ENCODE data around the gene NAA35. TPM values are rescaled to one million over a fixed set of nuclear protein-coding genes. Genes with fewer than 3 reads are reported as not detected.

The NAA35 gene
- total and polyA plus RNA-seq, 9 of the 15 experiments (the other 6 are each of a cell fraction or from before 2014, with no cell fraction given): 17.7 to 43.9 (median 29.0) TPM

GRCh38 chr9:86035827-86036440, 95.0 kb downstream of the NAA35 start:
- 18% methylated on average over 12 of the region's 15 CpGs for WGBS (ENCODE audit: insufficient coverage, low coverage, missing lambda C conversion rate)
- no peak overlapping the region for H3K9ac ChIP-seq (ENCODE audit: insufficient read depth in 1 of 2, low read depth in 2 of 2, low read length in 2 of 2)
- BruUV-seq (replicated peaks): no TSS peak
- no peaks in the 10 kb centered on the region for H3K9me3 ChIP-seq (replicated peaks; ENCODE audit: control insufficient read depth, insufficient read depth, low read depth, low read length)
- no peaks in the 10 kb centered on the region for H3K9me1 ChIP-seq (ENCODE audit: control insufficient read depth, insufficient read depth, low read length)
- no peak for DNase-seq (ENCODE audit: extremely low read depth in 1 of 4, low spot score in 3 of 4)
- no peaks in the 10 kb centered on the region for H3K36me3 ChIP-seq (ENCODE audit: control insufficient read depth, insufficient read depth, low read length)
- TF ChIP-seq E2F6 (IDR thresholded peaks at IDR 0.05; ENCODE audit: borderline replicate concordance in 1 of 2, extremely low read depth in 1 of 2, insufficient read depth in 1 of 2, insufficient read length in 1 of 2, low read depth in 1 of 2, low read length in 1 of 2, poor library complexity in 1 of 2, severe bottlenecking in 1 of 2): no peak
- TF ChIP-seq MEIS2 (IDR thresholded peaks at IDR 0.05; ENCODE audit: partially characterized antibody): no peak
- no peak for TF ChIP-seq KDM4B (IDR thresholded peaks at IDR 0.05; ENCODE audit: borderline replicate concordance in 2 of 2, low read depth in 1 of 2)
- no peak for TF ChIP-seq ZNF644 (tag; IDR thresholded peaks at IDR 0.05; ENCODE audit: low read depth)
- no peak for TF ChIP-seq TGIF2 (CRISPR knock-in tag; IDR thresholded peaks at IDR 0.05)
- TF ChIP-seq SPI1 (IDR thresholded peaks at IDR 0.05; ENCODE audit: borderline replicate concordance, low read depth, low read length): no peak
- intact Hi-C loops (cut with micrococcal nuclease) (no loop called here), in situ Hi-C loops (cut with MboI) (no loop called here)
- ChIA-PET CTCF (ENCODE audit: low intra/inter-chr PET ratio) (no interaction called here), POLR2A (no interaction called here)
- no peak overlapping the region for H3K27ac ChIP-seq (ENCODE audit: extremely low read depth, low read depth, low read length)
- no peak for FAIRE-seq
- H3K4me1 ChIP-seq (replicated peaks in 1 of 2; ENCODE audit: control insufficient read depth in 2 of 2, insufficient read depth in 2 of 2, low read length in 2 of 2): no peaks in the 10 kb centered on the region
- peaks cover 0 to 28% of the 10 kb centered on the region in 2 experiments; a peak in 4 of 5 replicates for H3K27me3 ChIP-seq (ENCODE audit: control insufficient read depth in 2 of 2, insufficient read depth in 2 of 2, low read length in 2 of 2)
- H3K4me2 ChIP-seq (ENCODE audit: insufficient read depth, low read length): no peak overlapping the region
- no peak overlapping the region for H2AFZ ChIP-seq (ENCODE audit: low read depth, low read length)
- no peak overlapping the region for H3K4me3 ChIP-seq
- H4K20me1 ChIP-seq (replicated peaks; ENCODE audit: control insufficient read depth, insufficient read depth, low read length): no peaks in the 10 kb centered on the region
- H3K79me2 ChIP-seq (ENCODE audit: control insufficient read depth, insufficient read depth, low read length): no peaks in the 10 kb centered on the region
- no peak for ATAC-seq
